ENCODE measurements around the gene CADM3. TPM values are rescaled to one million over a fixed set of nuclear protein-coding genes. Genes with fewer than 3 reads are reported as not detected.

Gene CADM3
- total RNA-seq, 1 experiment from 2014 or later: not detected

DNA sequence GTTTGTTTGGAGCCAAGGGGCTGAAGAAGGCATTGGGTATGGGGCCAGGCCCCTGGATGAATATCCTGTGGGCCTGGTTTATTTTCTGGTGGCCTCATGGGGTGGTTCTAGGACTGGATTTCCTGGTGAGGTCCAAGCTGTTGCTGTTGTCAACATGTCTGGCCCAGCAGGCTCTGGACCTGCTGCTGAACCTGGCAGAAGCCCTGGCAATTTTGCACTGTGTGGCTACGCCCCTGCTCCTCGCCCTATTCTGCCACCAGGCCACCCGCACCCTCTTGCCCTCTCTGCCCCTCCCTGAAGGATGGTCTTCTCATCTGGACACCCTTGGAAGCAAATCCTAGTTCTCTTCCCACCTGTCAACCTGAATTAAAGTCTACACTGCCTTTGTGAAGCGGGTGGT lies 34.7 kb downstream of the CADM3 start:
- Histone ChIP-seq H3K9me2 (ENCODE audit: insufficient read depth) (no peaks in the 10 kb centered on the region), H3K79me2 (ENCODE audit: low read depth) (no peaks in the 10 kb centered on the region), H3F3A (ENCODE audit: insufficient read depth, low read depth) (no peaks in the 10 kb centered on the region), H3K9me3 (ENCODE audit: insufficient read depth, low read depth) (no peaks in the 10 kb centered on the region), H3K36me3 (ENCODE audit: low read depth) (no peaks in the 10 kb centered on the region), H4K20me1 (ENCODE audit: insufficient read depth) (no peaks in the 10 kb centered on the region), H3K4me1 (replicated peaks; ENCODE audit: insufficient read depth) (no peaks in the 10 kb centered on the region), H3K4me2 (no peak overlapping the region), H2AFZ (no peak overlapping the region), H3K4me3 (no peak overlapping the region), H3K27ac (no peak overlapping the region), H3K27me3 (ENCODE audit: insufficient read depth, low read depth) (peaks cover 71% of the 10 kb centered on the region)
- ChIA-PET POLR2A (ENCODE audit: unreplicated experiment) (no interaction called here), CTCF (no interaction called here)
- intact Hi-C loops (cut with micrococcal nuclease; ENCODE audit: unreplicated experiment): no loop called here
- TF ChIP-seq, protein P1, sequence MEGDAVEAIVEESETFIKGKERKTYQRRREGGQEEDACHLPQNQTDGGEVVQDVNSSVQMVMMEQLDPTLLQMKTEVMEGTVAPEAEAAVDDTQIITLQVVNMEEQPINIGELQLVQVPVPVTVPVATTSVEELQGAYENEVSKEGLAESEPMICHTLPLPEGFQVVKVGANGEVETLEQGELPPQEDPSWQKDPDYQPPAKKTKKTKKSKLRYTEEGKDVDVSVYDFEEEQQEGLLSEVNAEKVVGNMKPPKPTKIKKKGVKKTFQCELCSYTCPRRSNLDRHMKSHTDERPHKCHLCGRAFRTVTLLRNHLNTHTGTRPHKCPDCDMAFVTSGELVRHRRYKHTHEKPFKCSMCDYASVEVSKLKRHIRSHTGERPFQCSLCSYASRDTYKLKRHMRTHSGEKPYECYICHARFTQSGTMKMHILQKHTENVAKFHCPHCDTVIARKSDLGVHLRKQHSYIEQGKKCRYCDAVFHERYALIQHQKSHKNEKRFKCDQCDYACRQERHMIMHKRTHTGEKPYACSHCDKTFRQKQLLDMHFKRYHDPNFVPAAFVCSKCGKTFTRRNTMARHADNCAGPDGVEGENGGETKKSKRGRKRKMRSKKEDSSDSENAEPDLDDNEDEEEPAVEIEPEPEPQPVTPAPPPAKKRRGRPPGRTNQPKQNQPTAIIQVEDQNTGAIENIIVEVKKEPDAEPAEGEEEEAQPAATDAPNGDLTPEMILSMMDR (conservative IDR thresholded peaks at IDR 0.05): no peak
- TF ChIP-seq EZH2 (IDR thresholded peaks at IDR 0.05; ENCODE audit: low read depth): no peak
- BruUV-seq (replicated peaks): no TSS peak
- DNase-seq: no peak

DNA sequence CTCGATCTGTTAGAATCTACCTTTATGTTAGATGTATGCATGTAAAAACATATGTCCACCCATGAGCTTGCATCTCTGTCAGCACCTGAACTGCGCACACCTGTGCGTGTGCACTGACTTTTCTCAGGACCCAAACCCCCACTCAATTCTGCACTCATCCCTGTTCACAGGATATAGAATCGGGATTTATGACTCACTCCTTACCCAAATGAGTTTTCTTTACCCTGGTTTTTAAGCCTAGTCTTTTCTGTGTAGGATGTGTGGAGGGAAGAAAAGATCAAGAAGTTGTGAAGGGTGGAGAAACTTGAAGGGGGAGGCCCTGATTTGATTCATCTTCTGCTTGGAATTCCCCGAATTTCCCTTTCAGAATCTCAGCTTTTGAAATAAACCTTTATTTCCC lies 35.7 kb downstream of the CADM3 start:
- no peaks in the 10 kb centered on the region for H3F3A ChIP-seq (ENCODE audit: insufficient read depth, low read depth)
- no peak for DNase-seq
- TF ChIP-seq, protein P1 (conservative IDR thresholded peaks at IDR 0.05): no peak
- no peak for TF ChIP-seq EZH2 (IDR thresholded peaks at IDR 0.05; ENCODE audit: low read depth)
- no peaks in the 10 kb centered on the region for H4K20me1 ChIP-seq (ENCODE audit: insufficient read depth)
- no peaks in the 10 kb centered on the region for H3K9me3 ChIP-seq (ENCODE audit: insufficient read depth, low read depth)
- intact Hi-C loops (cut with micrococcal nuclease; ENCODE audit: unreplicated experiment): no loop called here
- H3K4me3 ChIP-seq: no peak overlapping the region
- H2AFZ ChIP-seq: no peak overlapping the region
- H3K79me2 ChIP-seq (ENCODE audit: low read depth): no peaks in the 10 kb centered on the region
- H3K4me2 ChIP-seq: no peak overlapping the region
- H3K36me3 ChIP-seq (ENCODE audit: low read depth): no peaks in the 10 kb centered on the region
- POLR2A ChIA-PET (ENCODE audit: unreplicated experiment): no interaction called here
- CTCF ChIA-PET: no interaction called here
- no peaks in the 10 kb centered on the region for H3K9me2 ChIP-seq (ENCODE audit: insufficient read depth)
- H3K4me1 ChIP-seq (replicated peaks; ENCODE audit: insufficient read depth): no peaks in the 10 kb centered on the region
- H3K27ac ChIP-seq: no peak overlapping the region
- no TSS peak for BruUV-seq (replicated peaks)
- H3K27me3 ChIP-seq (ENCODE audit: insufficient read depth, low read depth): peaks cover 63% of the 10 kb centered on the region

DNA sequence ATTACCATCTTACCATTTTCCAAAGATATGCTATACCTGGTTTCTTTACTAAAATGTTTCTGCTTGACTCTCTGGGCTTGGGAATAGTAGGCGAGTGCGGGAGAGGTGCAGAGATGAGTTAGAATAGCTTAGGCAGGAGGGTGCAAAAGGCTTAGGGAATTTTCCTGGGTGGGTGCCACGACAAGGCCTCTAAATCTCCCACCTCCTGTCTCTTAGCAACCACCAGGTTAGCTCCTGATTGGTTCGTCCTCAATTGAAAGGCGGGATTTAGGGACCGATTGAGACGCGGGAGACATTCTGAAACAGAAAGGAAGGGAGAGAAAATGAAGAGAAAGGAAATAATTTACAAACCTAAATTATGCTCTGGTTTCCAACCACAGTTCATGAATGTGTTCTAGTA lies 36.4 kb downstream of the CADM3 start:
- H3K9me3 ChIP-seq (ENCODE audit: insufficient read depth, low read depth): no peaks in the 10 kb centered on the region
- no peak for DNase-seq
- ChIA-PET POLR2A (ENCODE audit: unreplicated experiment) (no interaction called here), CTCF (no interaction called here)
- no TSS peak for BruUV-seq (replicated peaks)
- H4K20me1 ChIP-seq (ENCODE audit: insufficient read depth): no peaks in the 10 kb centered on the region
- no peaks in the 10 kb centered on the region for H3K36me3 ChIP-seq (ENCODE audit: low read depth)
- no peak overlapping the region for H3K4me2 ChIP-seq
- no peaks in the 10 kb centered on the region for H3K79me2 ChIP-seq (ENCODE audit: low read depth)
- no peak overlapping the region for H3K27ac ChIP-seq
- peaks cover 58% of the 10 kb centered on the region for H3K27me3 ChIP-seq (ENCODE audit: insufficient read depth, low read depth)
- H3K4me1 ChIP-seq (replicated peaks; ENCODE audit: insufficient read depth): no peaks in the 10 kb centered on the region
- TF ChIP-seq, protein P1 (conservative IDR thresholded peaks at IDR 0.05): no peak
- TF ChIP-seq EZH2 (IDR thresholded peaks at IDR 0.05; ENCODE audit: low read depth): no peak
- intact Hi-C loops (cut with micrococcal nuclease; ENCODE audit: unreplicated experiment): no loop called here
- H2AFZ ChIP-seq: no peak overlapping the region
- no peaks in the 10 kb centered on the region for H3K9me2 ChIP-seq (ENCODE audit: insufficient read depth)
- no peaks in the 10 kb centered on the region for H3F3A ChIP-seq (ENCODE audit: insufficient read depth, low read depth)
- no peak overlapping the region for H3K4me3 ChIP-seq

Data from PC-9 (cell line).